ENCODE results near the gene ZHX3.

DNA sequence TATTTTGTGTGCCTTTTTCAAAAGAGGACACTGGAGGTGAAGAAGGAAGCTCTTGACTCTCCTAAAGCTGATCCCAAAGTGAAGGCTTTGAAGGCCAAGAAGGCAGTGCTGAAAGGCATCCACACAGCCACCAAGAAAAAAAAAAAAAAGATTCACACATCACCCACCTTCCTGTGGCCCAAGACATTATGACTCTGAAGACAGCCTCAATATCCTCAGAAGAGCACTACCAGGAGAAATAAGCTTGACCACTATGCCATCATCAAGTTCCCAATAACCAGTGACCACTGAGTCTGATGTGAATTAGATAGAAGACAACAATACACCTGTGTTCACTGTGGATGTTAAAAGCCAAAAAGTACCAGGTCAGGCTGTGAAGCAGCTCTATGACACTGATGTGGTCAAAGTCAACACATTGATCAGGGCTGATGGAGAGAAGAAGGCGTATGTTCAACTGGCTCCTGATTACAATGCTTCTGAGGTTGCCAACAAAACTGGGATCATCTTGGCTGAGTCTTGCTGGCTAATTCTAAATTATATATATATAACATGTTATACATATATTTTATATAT lies 120.8 kb downstream of the ZHX3 start:
- TF ChIP-seq, protein P1, sequence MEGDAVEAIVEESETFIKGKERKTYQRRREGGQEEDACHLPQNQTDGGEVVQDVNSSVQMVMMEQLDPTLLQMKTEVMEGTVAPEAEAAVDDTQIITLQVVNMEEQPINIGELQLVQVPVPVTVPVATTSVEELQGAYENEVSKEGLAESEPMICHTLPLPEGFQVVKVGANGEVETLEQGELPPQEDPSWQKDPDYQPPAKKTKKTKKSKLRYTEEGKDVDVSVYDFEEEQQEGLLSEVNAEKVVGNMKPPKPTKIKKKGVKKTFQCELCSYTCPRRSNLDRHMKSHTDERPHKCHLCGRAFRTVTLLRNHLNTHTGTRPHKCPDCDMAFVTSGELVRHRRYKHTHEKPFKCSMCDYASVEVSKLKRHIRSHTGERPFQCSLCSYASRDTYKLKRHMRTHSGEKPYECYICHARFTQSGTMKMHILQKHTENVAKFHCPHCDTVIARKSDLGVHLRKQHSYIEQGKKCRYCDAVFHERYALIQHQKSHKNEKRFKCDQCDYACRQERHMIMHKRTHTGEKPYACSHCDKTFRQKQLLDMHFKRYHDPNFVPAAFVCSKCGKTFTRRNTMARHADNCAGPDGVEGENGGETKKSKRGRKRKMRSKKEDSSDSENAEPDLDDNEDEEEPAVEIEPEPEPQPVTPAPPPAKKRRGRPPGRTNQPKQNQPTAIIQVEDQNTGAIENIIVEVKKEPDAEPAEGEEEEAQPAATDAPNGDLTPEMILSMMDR (conservative IDR thresholded peaks at IDR 0.05; ENCODE audit: low read depth, low read length), result no peak
- TF ChIP-seq POLR2A (IDR thresholded peaks at IDR 0.05; ENCODE audit: low read depth, low read length) (no peak), RCOR1 (IDR thresholded peaks at IDR 0.05; ENCODE audit: insufficient replicate concordance, low read length) (no peak), MXI1 (IDR thresholded peaks at IDR 0.05; ENCODE audit: borderline replicate concordance, low read depth, low read length) (no peak), USF2 (IDR thresholded peaks at IDR 0.05; ENCODE audit: low read depth, low read length) (no peak)
